ENCODE results near the gene SMIM45.

SMIM45 gene

DNA sequence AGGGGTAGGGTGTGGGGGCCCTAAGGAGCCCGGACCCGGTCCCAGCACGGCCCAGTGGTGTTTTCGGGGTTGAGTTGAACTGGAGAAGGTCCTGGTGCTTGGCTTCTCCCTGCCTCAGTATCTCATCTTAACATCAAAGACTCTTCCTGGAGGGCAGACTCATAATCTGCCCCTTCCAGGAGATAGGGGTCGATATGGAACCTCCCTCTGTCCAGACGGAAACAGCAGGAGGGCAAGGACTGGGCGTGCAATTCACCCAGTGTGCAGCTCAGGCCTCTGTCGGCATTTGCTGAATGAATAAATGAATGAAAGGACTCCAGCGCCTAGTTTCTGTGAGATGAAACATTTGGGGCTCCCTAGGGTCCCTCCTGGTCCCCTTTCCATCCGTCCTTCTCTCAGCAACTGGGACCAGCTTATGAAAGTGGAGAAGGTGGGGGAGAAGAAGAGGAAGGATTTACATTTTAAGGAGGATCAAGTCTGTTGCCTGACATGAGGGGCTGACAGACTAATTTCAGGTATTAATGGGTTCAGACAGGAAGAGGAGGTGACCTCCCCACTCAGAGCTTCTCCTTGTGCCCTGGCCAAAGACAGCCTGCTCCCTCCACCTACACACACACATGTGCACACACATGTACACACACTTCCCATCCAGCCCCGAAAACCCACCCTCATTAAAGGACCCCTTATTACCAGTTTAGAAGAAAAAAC lies 36.0 kb upstream of the SMIM45 start:
- no peak for DNase-seq

DNA sequence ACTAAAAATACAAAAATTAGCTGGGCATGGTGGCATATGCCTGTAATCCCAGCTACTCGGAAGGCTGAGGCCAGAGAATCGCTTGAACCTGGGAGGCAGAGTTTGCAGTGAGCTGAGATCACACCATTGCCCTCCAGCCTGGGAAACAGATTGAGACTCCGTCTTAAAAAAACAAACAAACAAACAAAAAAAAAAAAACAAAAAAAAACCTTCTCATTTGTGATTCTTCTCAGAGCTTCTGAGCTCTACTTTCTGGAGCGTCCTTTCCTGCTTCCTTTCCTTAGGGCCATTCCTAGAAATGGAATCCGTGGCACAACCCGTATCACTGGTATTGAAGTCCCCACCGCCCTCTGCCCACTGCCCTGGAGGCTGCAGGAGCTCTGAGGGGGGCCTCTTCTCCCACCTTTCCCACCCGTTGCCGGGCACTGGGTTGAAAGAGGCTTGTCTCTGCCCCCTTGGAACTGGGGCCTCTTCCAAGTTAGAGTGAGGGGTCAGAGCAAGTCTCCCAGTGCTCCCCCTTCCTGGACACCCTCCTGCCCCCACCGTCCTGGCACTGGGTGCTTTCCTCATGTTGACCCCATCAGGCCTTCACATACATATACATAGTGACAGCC lies 35.1 kb upstream of the SMIM45 start:
- no peak for DNase-seq

DNA sequence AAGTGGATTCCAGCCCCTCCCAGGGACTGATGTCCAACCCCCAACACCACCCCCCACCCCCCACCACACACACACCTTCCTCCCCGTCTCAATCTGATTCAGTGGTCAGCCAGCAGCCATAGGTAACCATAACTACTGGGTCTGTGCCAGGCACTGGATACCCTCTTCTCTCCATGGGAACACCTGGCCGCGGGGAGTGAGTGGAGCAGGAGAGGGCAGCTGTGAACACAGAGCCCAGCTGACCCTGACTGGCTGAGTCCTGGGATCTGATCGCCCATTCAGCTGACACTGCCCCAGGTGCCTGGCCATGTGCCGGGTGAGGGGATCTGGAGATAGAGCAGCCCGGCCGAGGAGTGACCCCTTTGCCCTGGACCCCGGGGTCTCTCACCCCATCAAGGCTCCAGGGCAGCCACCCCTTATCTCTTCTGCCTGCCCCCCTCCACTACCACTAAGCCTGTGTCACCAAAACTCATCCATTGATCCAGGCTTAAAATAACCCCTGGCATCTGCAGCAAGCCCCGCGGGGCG lies 34.5 kb upstream of the SMIM45 start:
- peak; percentile 79 for DNase-seq

DNA sequence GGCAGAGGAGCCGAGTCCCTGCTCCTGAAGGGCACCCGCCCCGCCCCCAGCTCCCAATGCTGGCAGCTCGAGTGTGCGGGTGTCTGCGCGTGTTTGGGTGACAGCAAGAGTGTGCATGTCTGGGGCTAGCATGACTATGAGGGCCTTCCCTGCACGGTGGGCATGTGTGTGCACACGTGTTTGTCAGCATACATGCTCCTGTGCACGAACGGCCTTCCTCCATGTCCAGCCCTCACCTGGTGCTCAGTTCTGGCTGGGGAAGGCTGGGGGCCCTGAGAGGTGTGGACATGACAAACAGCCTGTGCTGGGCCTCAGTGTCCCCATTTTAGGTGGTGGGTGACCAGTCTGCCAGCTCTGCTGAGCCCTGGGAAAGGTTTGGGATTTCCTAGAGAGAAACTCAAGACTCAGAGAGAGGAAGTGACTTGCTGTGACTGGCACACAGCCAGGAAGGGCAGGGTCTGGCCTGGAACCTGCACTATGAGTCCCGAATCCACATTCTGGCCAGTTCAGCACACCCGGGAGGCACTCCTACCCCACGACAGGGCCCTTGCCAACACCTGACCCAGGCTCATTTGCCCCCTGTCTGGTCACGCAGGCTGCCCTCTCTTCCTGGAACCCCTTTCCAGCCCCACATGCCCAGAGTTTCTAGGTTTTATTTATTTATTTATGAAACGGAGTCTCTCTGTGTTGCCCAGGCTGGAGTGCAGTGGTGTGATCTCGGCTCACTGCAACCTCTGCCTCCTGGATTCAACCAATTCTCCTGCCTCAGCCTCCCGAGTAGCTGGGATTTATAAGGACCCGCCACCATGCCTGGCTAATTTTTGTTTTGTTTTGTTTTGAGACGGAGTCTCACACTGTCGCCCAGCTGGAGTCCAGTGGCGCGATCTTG lies 33.8 kb upstream of the SMIM45 start:
- DNase-seq, result peak; percentile 86

DNA sequence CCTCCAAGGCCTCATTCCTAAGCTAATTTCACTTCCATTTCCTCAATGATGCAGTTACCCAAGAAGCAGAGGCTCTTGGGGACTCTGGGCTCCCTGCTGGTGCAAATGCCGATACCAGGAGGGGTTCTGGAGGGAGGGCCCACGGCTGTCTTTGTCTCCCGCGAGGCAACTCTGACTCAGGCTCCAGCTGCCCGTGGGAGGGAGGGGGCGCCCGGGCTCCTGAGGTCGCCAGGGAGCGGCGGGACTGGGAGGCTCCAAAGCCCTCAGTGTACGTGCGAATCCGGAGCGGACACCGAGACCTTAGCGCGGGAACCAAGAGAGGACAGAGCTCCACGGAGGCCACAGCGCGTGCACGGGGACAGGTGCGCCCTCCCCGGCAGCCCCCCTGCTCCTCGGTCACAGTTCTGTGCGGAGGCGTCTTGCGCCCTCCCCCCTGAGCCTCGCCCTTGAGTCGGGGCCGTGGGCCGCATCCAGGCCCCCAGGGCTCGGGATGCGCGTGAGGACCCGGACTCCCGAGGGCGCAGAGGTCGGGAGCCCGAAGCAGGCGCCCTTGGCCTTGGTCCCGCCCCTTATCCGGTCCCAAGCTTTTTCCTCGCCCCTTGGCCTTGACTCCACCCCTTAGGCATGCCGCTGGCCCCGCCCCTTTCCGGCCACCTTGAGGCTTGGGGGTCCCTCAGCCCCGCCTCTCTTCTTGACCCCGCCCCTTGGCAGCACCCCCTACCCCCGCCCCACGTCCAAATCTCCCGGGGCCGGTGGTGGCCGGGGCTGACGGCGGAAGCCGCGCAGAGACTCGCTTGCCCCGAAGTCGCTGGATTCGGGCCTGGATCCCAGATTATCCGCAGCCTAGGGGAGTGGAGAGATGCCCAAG lies 32.4 kb upstream of the SMIM45 start:
- peak; percentile 34 for DNase-seq

DNA sequence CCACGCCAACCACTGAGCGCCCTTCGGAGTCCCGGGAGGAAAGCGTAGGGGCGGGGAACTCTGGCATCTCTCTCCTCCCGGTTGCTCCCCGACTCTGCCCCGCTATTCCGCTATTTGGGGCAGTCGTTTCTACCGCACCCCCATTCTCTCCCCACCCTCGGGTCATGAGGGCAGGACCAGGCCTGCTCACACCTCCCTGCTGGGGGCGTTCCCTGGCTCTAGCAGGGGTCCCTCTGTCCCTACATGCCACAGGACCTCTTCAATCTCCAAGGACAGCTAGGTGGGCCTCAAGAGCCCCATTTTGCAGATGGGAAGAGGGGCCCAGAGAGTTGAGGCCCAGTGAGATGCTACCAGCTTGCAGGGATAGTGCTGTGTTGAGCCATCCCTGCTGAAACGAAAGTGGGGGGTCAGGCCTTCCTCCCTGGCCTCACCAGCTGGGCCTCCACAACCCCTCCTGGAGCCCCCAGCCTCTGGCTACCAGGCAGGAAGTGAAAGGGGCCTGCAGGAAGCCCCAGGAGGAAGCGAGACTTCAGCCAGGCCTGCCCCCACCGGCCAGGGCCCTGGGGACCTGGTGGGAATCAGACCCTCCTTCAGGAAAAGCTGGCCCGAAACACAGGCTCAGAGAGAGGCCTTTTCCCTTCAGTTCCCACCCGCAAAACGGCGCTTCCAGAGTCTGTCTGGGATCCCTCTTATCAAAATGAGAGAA lies 31.5 kb upstream of the SMIM45 start:
- DNase-seq, result no peak

DNA sequence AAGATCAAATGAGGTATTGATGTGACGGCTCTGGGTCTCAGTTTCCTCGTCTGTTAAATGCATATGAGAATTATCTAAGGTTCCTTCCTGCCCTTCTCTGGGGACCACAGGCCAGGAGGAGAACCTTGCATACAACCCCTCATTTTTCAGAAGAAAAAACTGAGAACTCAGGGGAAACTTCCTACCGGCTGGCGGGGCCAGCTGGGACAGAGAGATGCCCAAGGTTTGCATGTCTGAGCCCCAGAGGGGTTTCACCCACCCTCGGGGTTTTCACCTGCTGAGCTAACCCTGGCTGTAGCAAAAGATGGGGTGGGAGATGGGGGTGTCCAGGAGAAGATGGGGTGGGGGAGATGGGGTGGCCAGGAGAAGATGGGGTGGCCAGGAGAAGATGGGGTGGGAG lies 29.6 kb upstream of the SMIM45 start:
- no peak for DNase-seq

DNA sequence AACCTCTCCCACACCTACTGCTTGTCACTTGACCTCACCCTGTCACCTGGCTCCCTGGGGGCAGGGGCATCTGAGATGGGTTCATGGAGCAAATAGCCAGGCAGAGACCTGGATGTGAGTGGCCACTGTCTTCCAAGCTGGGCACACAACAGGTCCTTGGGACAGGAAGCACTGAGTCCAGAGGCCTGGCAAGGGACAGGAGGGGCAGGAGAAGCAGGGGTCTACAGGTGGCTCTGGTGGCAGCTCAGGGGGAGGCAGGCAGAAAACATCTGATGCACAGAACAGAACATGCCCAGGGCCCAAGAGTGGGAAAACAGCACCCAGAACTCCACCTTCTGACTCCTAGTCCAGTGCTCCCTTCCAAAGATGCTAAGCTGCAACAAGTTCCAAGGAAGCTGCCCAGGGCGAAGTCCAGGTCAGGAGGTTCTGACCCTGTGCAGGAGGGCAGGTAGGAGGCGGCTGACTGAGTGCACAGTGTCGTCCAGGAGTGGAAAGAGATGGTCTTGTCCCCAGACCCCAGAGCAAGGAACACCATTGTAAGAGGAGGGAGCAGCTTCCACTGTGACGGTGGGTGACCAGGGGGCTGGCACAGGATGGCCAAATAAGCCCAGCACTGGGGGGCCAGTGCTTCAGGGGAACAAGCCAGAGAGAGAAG lies 28.9 kb upstream of the SMIM45 start:
- no peak for DNase-seq

DNA sequence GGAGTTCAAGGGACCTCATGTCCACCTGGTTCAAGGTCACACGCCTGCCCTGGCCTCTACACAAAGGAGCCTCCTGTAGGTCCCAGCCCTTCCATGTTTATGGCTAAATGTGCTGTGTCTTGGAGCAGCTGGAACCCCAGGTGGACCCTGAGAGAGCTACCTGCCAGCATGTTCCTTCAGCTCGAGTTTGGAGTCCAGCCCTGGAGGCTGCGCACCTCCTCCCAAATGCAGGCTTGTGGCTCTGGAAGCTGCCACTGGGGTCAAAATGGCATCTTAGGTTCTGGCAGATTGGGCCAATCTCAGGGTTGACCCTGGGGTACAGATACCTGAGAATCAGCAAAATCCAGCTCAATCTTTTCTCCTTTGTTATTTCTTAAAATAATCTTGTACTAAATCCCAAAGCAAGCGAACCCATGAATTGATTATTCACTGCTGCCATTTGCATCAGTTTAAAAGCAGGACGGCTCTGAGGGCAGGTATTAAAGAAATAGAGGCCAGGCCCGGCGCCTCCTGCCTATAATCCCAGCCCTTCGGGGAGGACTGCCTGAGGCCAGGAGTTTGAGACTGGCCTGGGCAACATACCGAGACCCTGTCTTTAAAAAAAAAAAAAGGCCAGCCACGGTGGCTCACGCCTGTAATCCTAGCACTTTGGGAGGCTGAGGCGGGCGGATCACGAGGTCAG lies 28.2 kb upstream of the SMIM45 start:
- DNase-seq, result no peak

DNA sequence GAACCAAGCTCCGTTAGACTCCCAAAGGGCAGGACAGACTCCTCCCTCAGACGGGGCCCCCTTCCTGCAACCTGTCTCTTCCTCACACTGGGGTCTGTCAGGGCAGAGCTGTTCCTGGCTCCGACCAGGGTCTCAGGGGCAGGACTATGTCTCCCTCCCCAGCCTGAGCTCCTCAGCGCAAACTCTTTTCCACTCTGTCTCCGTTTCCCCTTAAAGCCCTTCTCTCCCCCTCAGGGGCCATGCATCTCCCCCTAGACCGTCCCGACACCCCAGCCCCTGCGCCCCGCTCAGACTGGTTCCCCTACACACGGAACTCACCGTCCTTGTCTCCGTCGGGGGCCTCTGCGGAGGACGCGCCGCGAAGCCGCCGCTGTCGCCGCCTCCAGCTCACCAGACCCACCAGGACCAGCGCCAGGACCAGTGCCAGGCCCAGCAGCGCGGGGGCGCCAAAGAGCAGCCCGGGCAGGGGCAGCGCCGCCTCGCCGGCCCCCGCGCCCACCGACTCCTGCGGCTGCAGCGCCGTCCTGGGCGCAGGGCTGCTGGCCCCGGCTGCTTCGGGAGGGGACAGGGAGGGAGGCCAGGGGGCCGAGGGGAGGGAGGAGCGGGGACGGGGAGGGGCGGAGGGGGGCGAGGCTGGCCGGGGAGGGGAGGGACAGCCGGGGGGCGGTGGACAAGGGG lies 26.0 kb upstream of the SMIM45 start:
- DNase-seq, result peak; percentile 85

DNA sequence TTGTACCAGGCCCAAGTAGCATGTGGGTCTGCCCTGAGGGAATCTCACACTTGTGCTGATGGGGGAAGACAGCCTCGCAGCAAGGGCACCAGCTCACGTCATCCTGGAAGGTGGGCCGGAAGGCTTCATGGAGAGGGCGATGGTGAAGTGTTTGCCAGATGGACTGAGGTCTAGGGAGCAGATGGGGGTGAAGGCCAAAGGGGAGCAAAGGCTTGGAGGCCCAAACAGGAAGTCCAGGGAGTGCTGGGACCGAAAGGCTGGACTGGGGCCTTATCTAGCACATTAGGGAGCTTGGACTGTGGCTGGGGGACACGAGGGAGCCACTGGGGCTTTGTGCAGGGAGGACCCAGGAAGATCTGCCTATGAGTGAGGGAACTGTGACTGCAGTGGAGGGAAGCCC lies 24.1 kb upstream of the SMIM45 start:
- DNase-seq, result no peak

DNA sequence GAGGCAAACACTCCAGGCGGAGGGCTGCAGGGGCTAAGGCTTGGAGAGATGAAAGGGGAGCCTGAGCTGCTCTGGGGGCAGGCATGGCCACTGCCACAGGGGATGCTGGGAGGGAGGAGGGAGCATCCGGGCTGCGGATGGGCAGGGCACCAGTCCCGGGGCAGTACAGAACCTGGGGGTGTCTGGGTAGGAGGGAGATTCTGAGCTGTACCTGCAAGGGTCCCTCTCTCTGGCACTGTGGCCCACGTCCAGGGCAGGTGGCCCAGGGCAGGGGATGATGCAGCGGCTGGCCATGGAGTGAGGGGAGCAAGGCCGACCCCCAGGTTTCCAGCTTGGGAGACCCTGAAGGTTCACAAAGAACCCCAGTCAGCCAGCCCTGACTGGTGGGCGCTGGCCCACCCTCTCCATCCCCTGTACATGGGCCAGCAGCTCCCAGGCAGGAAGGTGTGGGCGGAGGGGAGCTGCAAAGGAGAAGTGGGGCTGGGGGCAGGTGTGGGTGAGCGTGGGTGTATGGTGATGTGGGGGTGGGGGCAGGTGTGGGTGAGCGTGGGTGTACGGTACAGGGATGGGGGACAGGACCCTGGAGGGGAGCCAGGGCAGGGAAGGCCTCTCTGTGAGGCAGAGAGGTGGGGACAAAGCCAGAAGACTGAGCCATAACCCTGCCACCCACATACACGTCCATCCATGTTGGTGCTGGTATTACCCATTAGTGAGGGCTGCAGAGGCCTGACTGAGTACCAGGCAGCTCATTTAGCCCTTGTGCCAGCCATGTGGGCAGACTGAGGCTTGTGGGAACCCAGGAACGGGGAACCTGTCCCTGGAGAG lies 23.1 kb upstream of the SMIM45 start:
- DNase-seq, result peak; percentile 61

DNA sequence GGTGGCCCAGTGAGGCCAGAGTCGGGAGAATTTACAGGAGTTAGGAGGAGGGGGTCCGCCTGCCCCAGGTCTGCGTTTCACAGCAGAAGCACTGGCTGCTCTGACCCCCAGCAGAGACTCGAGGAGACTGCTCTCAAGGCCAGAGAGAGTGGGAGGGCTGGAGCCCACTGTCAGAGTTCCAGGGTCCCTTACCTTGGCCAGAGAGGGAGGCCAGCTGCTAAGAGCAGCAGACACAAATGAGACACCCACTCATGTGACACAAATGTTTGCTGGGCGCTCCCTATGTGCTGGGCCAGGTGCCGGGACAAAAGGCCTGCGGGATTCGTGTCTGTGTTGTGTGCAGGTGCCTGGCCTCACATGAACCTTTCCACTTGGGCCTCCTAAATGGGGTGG lies 22.5 kb upstream of the SMIM45 start:
- DNase-seq, result peak; percentile 74

DNA sequence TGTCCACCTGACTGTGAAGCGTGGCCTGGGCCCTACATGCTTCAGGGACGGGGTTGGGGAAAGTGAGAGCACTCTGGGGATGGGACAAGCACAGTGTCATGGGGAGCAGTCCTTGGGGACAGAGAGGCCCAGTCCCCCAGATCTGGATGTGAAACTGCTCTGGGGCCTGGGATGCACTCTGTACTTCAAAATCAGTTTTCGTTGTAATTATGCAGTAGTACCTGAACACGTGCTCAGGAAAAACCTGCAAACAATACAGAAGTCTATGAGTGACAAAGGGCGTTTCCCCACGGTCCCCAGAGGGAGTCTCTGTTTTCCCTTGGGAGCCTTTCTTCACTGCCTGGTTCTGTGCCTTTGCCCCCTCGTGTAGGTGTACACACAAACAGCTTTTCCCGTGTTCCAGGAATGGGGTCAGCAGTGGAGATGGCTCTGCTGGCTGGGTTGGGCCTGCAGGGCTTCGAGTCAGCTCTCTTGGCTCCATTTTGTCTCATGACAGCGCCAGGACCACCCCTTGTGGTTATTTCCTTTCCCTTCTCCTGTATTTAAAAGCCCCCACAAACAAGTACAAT lies 20.2 kb upstream of the SMIM45 start:
- DNase-seq, result peak; percentile 61

DNA sequence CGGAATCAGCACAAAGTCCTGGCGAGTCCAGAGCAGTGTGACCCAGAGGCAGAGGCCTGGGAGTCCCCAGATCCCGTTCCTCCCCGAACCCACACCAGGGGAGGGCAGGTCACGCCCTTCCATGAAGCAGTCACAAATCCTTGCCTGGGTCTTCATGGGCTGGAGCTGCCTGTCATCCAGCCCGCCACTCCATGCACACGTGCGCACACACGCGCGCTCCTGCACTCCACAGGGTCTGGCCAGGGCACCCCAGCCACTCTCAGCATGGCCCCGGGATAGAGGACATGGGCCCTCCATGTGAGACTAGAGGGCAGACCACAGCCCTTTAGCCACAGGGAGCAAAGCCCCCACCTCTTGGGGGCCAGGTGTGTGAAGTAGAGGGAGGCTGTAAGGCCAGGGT lies 19.6 kb upstream of the SMIM45 start:
- no peak for DNase-seq

DNA sequence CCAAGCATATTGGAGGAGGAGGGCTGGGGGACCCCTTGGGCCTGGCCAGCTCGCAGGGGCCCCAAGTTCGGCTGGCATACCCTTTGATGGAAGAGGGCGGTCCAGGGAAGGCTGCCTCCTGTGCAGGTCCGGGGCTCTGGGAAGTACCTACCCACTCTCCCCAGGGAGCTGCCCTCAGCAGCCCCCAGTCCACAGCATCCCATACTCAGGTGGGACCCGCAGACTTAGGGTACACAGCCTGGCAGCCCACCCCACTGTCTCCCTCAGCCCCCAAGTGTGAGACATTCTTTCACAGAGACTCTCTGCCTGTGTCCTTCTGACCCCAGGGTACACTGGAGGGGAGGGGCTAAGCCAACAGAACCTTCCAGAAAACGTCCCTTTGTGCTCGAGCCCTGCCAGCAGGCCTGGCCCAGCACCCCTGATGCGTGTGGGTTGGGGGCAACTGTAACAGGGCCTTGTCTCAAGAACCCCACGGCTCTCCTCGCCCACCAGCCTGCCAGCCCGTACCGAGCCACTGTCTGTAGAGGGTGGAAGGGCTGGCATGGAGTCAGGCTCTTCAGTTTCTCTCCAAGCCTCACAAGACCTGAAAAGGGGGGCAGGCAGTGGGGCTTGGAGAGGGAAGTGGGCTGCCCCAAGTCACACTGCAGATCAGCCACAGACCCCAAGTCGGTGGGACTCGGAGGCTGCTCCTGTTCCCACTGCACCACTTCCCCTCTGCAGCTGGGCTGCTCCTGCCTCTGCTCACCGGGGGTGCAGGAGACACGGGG lies 18.4 kb upstream of the SMIM45 start:
- no peak for DNase-seq

DNA sequence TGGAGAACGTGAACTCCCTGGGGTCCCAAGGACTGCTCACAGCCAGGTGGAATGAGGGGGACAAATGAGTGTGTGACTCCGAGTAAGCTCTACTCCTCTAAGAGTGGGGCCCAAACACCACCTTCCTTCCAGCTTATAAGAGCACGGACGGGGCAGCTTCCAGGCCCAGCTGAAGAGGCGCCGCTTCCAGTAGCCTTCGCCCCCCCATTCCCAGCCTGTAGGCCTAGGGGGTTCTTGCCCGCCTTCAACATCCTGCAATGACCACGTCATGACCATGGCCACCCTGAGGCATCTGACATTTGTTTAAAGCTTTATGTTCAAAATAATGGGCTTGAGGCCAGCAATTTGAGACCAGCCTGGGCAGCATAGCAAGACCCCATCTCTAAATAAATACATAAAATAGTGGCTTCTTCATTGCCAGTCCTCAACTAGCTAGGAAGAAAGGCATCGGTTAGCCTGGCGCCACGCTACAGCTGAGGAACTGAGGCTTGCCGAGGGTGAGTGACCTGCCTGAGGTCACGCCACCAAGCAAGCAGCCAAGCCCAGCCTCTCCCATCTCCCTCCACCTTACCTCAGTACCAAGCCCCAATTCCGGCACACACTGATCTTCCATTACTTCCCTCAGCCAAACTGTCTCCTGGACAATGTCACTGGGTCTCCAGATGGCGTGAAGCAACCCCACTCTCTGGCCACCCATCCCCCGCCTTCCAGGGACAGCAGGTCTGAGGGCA lies 17.5 kb upstream of the SMIM45 start:
- DNase-seq, result no peak

DNA sequence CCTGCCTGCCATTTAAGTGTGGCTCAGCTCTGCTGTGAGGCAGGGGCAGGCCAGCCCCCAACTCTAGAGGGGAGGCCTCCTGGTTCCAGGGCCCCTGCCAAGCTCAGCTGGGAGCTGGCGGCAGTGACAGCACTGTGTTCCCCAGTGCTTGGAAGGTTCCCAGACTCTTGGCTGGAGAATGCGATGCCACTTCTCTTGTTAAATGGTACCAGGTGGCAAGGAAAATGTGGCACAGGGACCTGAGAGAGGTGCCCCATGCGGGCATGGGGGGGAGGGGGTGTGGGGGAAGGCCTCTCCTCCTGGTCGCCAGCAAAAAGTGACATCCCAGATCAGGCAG lies 17.0 kb upstream of the SMIM45 start:
- DNase-seq, result peak; percentile 34

All from NCI-H69 (cell line).